BLaER1 (cell line): ENCODE data around the gene NMD3.
A peak's percentile ranks its signal among the peaks of the same experiment; 100 is the strongest.
"Not testable (repeated sequence)": the region's sequence is repeated elsewhere in the genome, so short reads cannot be mapped to it uniquely, and the experiment has no call there.

Source experiments
- H3K27ac ChIP-seq: shearing (Covaris generic); formaldehyde crosslinking; 2 replicates; pipeline ENCODE4 v1.8.1; 2022
- H3K27me3 ChIP-seq: shearing (Covaris generic); formaldehyde crosslinking; 2 replicates; pipeline ENCODE4 v1.8.1; 2022
- H3K36me3 ChIP-seq: shearing (Covaris generic); formaldehyde crosslinking; 2 replicates; pipeline ENCODE4 v1.8.1; 2022
- H3K4me1 ChIP-seq: shearing (Covaris generic); formaldehyde crosslinking; 2 replicates; pipeline ENCODE4 v1.8.1; 2022
- H3K4me2 ChIP-seq: shearing (Covaris generic); formaldehyde crosslinking; 2 replicates; pipeline ENCODE4 v1.8.1; 2022
- H3K4me3 ChIP-seq: shearing (Covaris generic); formaldehyde crosslinking; 2 replicates; pipeline ENCODE4 v1.8.1; 2022
- H3K9ac ChIP-seq: shearing (Covaris generic); formaldehyde crosslinking; 2 replicates; pipeline ENCODE4 v1.8.1; 2022
- H3K9me3 ChIP-seq: shearing (Covaris generic); formaldehyde crosslinking; 2 replicates; pipeline ENCODE4 v1.8.1; 2022
- H4K20me1 ChIP-seq: shearing (Covaris generic); formaldehyde crosslinking; 2 replicates; pipeline ENCODE4 v1.8.1; 2022
- Cebpa-rat ChIP-seq: shearing (Covaris generic); IDR thresholded peaks from 2 replicates; pipeline ENCODE4 v1.8.1; 2022

Gene NMD3

DNA sequence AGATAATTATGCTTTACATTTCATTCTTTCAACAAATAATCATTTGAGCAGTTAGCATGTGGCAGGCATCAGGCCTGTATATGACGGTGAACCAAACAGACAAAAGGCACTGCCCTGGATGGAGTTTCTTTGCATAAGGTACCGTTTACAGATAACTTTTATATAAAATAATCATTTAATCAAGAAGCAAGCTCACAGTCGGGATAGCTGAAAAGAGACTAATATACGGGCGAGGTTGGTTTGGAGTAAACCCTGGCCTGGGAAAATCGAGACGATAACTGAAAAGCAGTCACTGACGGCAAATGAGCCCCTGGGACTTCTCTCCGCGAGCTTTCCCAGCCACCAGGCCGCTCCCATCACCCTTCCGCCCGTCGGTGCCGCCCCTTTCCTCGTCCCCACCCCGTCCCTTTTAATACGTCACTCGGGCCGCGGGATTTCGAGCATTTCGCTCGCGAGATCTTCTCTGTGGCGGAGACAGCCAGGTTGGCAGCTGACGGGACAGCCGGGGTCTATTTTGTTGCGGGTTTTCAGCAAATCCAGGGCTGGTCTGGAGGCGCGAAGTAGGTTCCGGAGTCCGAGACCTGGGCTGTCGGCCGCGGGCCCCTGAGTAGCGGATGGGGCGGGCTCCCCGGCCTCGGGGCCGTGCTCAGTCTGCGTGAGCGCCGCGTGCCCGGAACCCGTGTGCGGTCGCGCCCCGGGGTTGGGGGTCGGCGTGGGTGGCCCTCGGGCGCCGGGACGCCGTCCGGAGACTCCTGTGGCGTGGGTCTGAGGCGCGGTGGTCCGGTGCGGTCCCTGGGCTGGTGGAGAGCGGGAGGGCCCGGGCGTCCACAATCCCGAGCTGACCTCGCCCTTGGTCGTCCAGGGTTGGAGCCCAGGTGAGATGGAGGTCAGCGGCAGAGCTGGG, at the start of gene NMD3:
Gene NMD3, plus strand, starts transcription at position 462 of the 904 bp plus-strand sequence. CDS start 703 bp downstream, outside the sequence.
- no peaks in the 10 kb centered on the region for H3K9me3 ChIP-seq
- H3K4me2 ChIP-seq = peak within 1 kb of the TSS; percentile 77

DNA sequence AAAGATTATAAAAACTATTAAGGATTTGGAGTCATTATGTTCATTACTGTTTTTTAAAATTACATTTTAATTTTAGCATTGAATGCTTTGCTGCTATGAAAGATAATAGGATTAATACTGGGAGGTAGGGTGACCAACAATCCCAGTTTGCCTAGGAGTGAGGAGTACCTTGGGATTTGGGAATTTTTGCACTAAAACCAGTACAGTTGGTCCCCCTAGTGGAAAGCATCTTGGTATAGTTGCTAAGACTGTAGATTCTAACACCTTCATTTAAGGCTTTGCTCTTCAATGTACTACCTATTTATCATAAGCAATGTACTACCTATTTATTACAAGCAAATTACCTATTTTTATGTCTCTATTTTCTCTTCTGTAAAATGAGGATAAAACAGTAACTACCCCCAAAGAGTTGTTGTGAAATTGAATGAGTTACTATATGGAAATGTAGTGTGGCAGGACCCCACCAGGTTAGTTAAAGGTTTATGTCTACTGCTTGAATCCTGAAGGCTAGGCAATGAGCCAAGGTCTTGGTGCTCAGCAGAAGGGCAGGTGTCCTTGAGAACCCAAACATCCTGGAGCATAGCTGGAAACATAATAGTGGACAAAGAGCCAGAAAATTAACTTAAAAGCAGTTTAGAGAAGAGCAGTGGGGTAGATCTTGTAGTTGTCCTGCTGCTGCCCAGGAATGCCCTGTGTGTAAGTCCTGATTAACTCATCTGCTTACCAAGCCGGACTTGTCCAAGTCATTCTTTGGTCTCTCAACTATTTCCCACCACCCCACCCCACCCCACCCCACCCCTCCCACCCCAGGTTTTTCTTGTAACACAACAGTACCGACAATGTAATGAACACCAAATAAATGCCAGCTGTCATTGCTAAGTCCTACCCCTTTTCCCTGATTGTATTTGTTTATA, 49.2 kb upstream of the NMD3 start:
- TF ChIP-seq Cebpa-rat = no peak
- no peaks in the 10 kb centered on the region for H3K9me3 ChIP-seq
- H3K9ac ChIP-seq = no peak overlapping the region
- H3K27ac ChIP-seq = no peak overlapping the region
- H3K4me2 ChIP-seq = no peak overlapping the region
- no peaks in the 10 kb centered on the region for H3K36me3 ChIP-seq
- H4K20me1 ChIP-seq = no peaks in the 10 kb centered on the region
- no peak overlapping the region for H3K4me3 ChIP-seq
- H3K27me3 ChIP-seq = no peaks in the 10 kb centered on the region
- H3K4me1 ChIP-seq = peaks cover 7% of the 10 kb centered on the region

More for the DNA sequence above, at the start of gene NMD3:
- Histone ChIP-seq H4K20me1 (peaks cover 37% of the 10 kb centered on the region), H3K4me1 (peaks cover 37% of the 10 kb centered on the region), H3K4me3 (peak within 1 kb of the TSS; percentile 97), H3K27me3 (no peaks in the 10 kb centered on the region), H3K27ac (peak within 1 kb of the TSS; percentile 95), H3K9ac (peak within 1 kb of the TSS; percentile 97), H3K36me3 (peaks cover 16% of the 10 kb centered on the region)
- TF ChIP-seq Cebpa-rat = no peak

DNA sequence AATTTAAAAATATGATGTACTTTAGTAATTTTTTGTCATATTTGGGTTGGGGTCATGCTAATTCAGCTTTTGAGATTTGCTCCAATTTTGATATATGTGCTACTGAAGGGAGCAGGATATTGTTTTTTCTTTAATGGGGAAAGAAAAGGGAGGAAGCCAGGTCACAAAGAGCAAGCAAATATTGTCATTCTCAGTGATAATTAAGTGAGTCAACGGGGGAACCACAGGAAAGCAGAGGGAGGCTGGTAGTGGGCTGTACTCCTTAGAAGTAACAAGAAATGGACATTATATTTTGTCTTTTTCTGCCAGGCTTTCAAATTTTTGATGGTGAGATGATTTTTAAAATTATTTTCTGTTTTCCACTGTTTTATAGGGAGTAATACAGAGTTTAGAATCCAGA, 45.6 kb upstream of the NMD3 start:
- H3K27ac ChIP-seq = no peak overlapping the region
- no peak overlapping the region for H3K9ac ChIP-seq
- 0 out of 2 replicates have a peak, but pooled peaks cover 3% of the 10 kb centered on the region for H3K9me3 ChIP-seq
- no peak overlapping the region for H3K4me3 ChIP-seq
- no peak for TF ChIP-seq Cebpa-rat
- H3K36me3 ChIP-seq = no peaks in the 10 kb centered on the region
- H3K4me2 ChIP-seq = no peak overlapping the region
- no peaks in the 10 kb centered on the region for H4K20me1 ChIP-seq
- no peaks in the 10 kb centered on the region for H3K27me3 ChIP-seq
- H3K4me1 ChIP-seq = peaks cover 5% of the 10 kb centered on the region; the same call in 1 of the 2 replicates

DNA sequence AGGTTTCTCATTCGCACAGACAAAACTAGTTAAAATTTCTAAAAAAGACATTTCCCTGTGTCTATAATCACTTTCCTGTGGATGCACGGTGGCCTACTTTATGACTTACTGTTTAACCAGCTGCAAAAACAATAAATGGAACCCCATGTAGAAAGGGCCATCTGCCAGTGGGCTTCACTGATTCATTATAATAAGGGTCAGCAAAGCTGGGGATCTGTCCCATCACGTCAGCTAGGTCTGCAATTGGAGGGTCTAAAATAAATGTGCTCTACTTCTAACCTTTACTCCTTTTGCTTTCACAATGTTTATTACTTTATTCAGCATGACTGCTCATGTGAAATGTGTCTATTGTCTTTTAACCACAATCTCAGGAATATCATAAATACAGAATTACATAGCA, 43.1 kb upstream of the NMD3 start:
- Histone ChIP-seq H4K20me1 (no peaks in the 10 kb centered on the region), H3K27me3 (no peaks in the 10 kb centered on the region), H3K4me1 (peaks cover 5% of the 10 kb centered on the region; the same call in 1 of the 2 replicates), H3K27ac (no peak overlapping the region), H3K4me3 (no peak overlapping the region), H3K9me3 (peaks cover 10% of the 10 kb centered on the region; the same call in 1 of the 2 replicates), H3K9ac (no peak overlapping the region), H3K4me2 (no peak overlapping the region), H3K36me3 (no peaks in the 10 kb centered on the region)
- TF ChIP-seq Cebpa-rat = no peak

GRCh38 chr3:161181371-161181770, 39.7 kb upstream of the NMD3 start:
- not testable (repeated sequence) for H3K36me3 ChIP-seq, H3K4me2 ChIP-seq, H4K20me1 ChIP-seq, H3K4me1 ChIP-seq, H3K9ac ChIP-seq, H3K4me3 ChIP-seq, H3K9me3 ChIP-seq, H3K27ac ChIP-seq, H3K27me3 ChIP-seq

DNA sequence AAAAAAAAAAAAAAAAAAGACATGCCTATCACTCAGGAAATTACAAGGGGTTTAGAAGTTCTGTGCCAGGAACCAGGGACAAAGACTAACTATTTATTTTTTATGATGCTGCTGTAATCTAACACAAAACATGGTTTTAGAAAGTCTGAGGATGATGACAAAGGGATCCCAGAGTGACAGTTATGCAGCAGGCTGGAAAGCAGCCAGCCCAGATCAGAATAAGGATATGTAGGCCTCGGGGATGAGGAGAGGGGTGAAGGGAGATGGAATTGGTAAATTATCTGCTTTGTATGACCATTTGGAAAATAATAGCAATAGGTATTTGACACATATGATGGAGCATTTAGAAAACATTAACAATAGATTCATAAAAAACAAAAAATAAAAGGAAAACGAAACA, 34.1 kb upstream of the NMD3 start:
- no peak for TF ChIP-seq Cebpa-rat

GRCh38 chr3:161197855-161198850, 23.0 kb upstream of the NMD3 start:
- Histone ChIP-seq H3K4me1 (no peaks in the 10 kb centered on the region), H3K27me3 (no peaks in the 10 kb centered on the region), H3K36me3 (no peaks in the 10 kb centered on the region), H3K4me3 (no peak overlapping the region), H3K9me3 (no peaks in the 10 kb centered on the region), H3K27ac (no peak overlapping the region), H4K20me1 (no peaks in the 10 kb centered on the region), H3K9ac (no peak overlapping the region), H3K4me2 (no peak overlapping the region)
- no peak for TF ChIP-seq Cebpa-rat

More for the DNA sequence above, 34.1 kb upstream of the NMD3 start:
- H3K9ac ChIP-seq = no peak overlapping the region
- no peaks in the 10 kb centered on the region for H3K27me3 ChIP-seq
- no peak overlapping the region for H3K4me3 ChIP-seq
- H3K9me3 ChIP-seq = no peaks in the 10 kb centered on the region
- no peak overlapping the region for H3K4me2 ChIP-seq
- H3K4me1 ChIP-seq = no peaks in the 10 kb centered on the region
- H3K27ac ChIP-seq = no peak overlapping the region
- no peaks in the 10 kb centered on the region for H3K36me3 ChIP-seq
- H4K20me1 ChIP-seq = no peaks in the 10 kb centered on the region

DNA sequence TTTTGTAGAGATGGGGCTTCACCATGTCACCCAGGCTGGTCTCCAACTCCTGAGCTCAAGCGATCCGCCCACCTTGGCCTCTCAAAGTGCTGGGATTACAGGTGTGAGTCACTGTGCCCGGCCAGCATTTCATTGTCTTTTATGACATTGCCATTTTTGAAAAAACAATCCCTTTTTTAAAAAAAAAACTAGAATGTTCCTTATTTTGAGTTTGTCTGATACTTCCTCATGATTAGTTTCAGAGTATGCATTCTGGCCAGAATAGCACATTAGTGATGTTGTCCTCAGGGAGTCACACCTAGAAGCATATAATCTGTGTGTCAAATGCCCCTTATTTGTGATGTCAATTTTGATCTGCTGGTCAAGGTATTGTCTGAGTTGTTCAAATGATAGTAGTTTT, 21.2 kb upstream of the NMD3 start:
- Histone ChIP-seq H3K9me3 (no peaks in the 10 kb centered on the region), H3K9ac (no peak overlapping the region), H3K27me3 (no peaks in the 10 kb centered on the region), H3K4me2 (no peak overlapping the region), H3K4me3 (no peak overlapping the region), H3K36me3 (no peaks in the 10 kb centered on the region), H3K27ac (no peak overlapping the region), H4K20me1 (no peaks in the 10 kb centered on the region), H3K4me1 (no peaks in the 10 kb centered on the region)
- no peak for TF ChIP-seq Cebpa-rat
